ENCODE data around the gene NCAM1.
"Not testable (repeated sequence)": the region's sequence is repeated elsewhere in the genome, so short reads cannot be mapped to it uniquely, and the experiment has no call there.

Gene NCAM1

GRCh38 chr11:112961146-112961668 is at the start of gene NCAM1:
Gene NCAM1, plus strand, starts transcription at chr11:112961420.
- no peak for DNase-seq (ENCODE audit: low read depth in 2 of 2, low spot score in 1 of 2)

- DNase-seq (ENCODE audit: low read depth in 2 of 2, low spot score in 1 of 2): no peak
Measured at GRCh38 chr11:112922606-112923005, 38.6 kb upstream of the NCAM1 start.

DNA sequence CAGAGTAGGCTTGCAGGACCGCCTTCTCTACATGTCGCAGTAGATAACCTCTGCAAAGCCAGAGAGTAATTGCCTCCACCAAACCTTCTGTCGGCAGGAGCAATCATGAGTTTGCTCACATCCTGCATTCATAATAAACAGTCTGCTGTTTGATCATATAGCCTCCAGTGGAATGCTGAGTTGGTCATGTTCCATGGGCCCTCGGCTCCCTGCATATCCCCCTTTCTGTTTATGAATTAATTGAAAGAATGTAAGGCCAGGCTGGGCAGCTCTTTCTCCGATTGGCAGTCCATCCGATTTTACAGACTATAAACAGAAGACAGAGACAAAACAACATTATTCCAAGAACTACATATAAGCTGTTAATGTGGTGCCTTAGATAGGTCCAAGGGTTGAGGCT is 36.4 kb upstream of the NCAM1 start:
- not testable (repeated sequence) for DNase-seq (ENCODE audit: low read depth in 2 of 2, low spot score in 1 of 2)

- no peak for DNase-seq (ENCODE audit: low read depth in 2 of 2, low spot score in 1 of 2)
Measured at GRCh38 chr11:112925516-112926310, 35.5 kb upstream of the NCAM1 start.

DNA sequence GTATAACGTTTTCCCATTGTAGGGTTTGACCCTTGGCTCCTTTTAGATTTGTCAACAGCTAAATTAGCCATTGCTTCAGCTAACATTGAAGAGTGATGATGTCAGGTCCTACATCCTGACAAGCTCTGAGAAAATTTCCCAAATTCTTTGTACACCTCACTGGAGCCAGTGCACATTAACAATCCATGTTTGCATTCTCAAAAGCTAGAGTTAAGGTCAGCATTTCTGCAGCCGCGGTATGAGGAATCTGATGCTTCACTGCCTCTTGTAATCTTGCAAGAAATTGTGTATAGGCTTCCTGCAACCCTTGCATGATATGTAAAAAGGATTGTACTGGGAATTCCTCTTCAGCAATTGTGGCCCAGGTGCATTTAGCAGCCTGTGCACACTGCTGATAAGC is 33.1 kb upstream of the NCAM1 start:
- DNase-seq (ENCODE audit: low read depth in 2 of 2, low spot score in 1 of 2): no peak

- DNase-seq (ENCODE audit: low read depth in 2 of 2, low spot score in 1 of 2): no peak
Measured at GRCh38 chr11:112929432-112929831, 31.8 kb upstream of the NCAM1 start.

GRCh38 chr11:112931703-112932102 is 29.5 kb upstream of the NCAM1 start:
- no peak for DNase-seq (ENCODE audit: low read depth in 2 of 2, low spot score in 1 of 2)

DNA sequence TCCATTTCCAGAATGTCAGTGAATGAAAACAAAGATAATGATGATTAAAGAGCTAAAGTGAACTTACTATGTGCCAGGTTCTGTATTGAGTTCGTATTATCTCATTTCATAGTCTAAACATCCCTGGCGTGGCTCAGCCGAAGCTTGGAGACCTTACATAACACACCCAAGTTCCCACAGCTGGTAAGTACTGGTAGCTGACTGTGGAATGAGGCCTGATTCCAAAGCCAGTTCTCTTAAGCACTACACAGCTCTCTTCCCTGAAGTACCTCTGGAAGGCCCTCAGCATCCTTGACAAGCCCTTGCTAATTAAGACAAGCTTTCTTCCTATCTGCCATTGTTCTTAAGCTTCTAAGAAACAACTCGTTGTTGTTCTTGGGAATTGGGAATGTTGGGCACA is 28.6 kb upstream of the NCAM1 start:
- DNase-seq (ENCODE audit: low read depth in 2 of 2, low spot score in 1 of 2): no peak

GRCh38 chr11:112933970-112934369 is 27.2 kb upstream of the NCAM1 start:
- DNase-seq (ENCODE audit: low read depth in 2 of 2, low spot score in 1 of 2): no peak

- no peak for DNase-seq (ENCODE audit: low read depth in 2 of 2, low spot score in 1 of 2)
Measured at GRCh38 chr11:112941104-112941503, 20.1 kb upstream of the NCAM1 start.

DNA sequence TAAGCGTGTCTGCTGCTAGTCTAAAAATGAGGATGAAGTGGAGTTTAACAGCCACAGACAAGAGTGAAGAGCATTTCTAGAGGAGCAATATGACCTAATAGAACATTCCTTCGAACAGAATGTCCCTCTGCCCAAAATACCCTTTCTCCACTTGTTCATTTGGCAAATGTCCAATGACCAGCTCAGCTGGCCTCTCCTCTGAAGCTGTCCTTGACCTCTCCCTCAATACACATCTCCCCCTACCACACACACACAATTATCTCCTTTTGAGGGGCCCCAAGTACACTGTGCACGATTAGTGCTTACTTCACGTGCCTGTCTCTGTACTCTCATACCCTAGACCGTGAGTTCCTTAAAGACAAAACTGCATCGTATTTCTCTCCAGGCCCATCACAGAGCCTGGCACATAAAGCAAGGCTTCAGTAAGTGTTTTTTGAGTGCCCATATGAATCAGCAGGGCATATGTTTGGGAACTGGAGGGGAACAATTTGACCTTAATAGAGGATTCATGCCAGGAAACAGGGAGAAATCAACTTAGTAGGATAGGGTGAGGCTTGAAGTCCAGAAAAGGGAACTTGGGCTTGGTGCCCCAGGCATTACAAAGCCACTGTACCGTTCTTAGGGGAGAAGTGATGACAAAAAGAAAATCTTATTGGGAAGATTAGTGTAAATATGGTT is 18.1 kb upstream of the NCAM1 start:
- DNase-seq (ENCODE audit: low read depth in 2 of 2, low spot score in 1 of 2): no peak

DNA sequence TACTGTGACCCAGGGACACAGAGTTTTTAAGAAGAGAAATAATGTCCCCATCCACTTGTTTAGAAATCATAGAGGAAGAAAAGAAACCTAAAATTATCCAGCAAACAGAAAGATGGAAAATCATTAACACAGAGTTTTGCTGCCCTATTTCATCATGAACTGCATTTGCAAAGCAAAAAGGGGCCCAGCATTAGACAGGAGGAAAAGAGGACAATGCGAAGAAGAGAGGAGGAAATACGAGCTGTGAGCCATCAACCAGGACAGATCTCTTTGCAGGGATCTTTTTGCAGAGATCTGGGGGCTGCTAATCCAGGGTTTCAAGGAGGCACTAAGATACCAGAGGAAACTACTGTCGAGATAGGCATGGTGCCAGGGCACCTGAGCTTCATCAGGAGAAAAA is 14.4 kb upstream of the NCAM1 start:
- no peak for DNase-seq (ENCODE audit: low read depth in 2 of 2, low spot score in 1 of 2)

GRCh38 chr11:112949781-112950575 is 11.2 kb upstream of the NCAM1 start:
- DNase-seq (ENCODE audit: low read depth in 2 of 2, low spot score in 1 of 2): no peak

- no peak for DNase-seq (ENCODE audit: low read depth in 2 of 2, low spot score in 1 of 2)
Measured at GRCh38 chr11:112958670-112959069, 2.5 kb upstream of the NCAM1 start.

GRCh38 chr11:112961751-112962578 is 745 bp downstream of the NCAM1 start:
- DNase-seq (ENCODE audit: low read depth in 2 of 2, low spot score in 1 of 2): no peak

- no peak for DNase-seq (ENCODE audit: low read depth in 2 of 2, low spot score in 1 of 2)
Measured at GRCh38 chr11:112962579-112963367, 1.6 kb downstream of the NCAM1 start.

- DNase-seq (ENCODE audit: low read depth in 2 of 2, low spot score in 1 of 2): no peak
Measured at GRCh38 chr11:112963368-112963955, 2.2 kb downstream of the NCAM1 start.

- no peak for DNase-seq (ENCODE audit: low read depth in 2 of 2, low spot score in 1 of 2)
Measured at GRCh38 chr11:112965656-112966055, 4.4 kb downstream of the NCAM1 start.

DNA sequence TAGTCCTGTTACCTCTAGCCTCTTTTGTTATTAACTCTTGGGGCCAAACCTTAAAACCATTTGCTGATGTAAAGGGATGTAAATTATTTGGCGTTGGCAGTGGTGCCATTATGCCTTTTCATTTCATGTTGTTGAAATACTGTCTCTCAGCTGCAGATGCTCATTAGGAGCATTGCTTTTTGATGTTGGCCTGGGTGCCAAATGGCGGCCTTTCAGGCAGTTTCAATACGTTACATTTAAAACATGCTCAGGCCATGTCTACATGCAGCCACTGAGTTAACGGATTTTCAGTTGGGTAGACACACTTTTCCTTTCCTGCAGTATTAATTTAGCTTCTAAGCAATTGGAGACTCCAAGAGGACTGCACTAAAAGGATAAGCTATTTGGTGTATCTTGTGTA is 5.3 kb downstream of the NCAM1 start:
- DNase-seq (ENCODE audit: low read depth in 2 of 2, low spot score in 1 of 2): no peak

DNA sequence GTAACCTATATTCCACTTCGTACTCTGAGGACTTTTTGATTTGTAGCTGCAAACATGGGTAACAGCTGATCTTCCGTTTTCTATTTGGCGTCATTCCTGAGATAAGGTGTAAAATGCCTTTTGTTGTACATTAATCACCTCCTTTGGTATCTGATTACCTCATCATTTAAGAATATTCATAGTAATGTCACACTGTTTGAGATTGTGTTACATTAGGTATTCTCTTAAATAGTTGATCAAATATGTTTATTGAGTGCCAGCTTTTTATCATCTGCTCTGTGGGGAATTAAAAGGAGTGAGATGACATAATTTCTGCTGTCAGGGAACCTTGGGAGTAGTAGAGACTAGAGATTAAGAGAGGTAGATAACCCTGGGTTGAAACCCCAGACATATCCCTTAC is 5.9 kb downstream of the NCAM1 start:
- DNase-seq (ENCODE audit: low read depth in 2 of 2, low spot score in 1 of 2): no peak

Data from stimulated activated CD8-positive, alpha-beta memory T cell treated with anti-CD3 and anti-CD28 coated beads, Interleukin-4, amount 100 ng/mL, for 4 hours (primary cell).